Endothelial cell of umbilical vein (primary cell): ENCODE results near the gene ATXN1. TPM values are rescaled to one million over a fixed set of nuclear protein-coding genes. Genes with fewer than 3 reads are reported as not detected.
A peak's percentile ranks its signal among the peaks of the same experiment; 100 is the strongest.

Experiments
- BruUV-seq: library from RNA; stranded (reverse); fragments of 400-500 nt; replicated peaks from 2 replicates; lab custom pipeline; 2021; lab: Mats Ljungman, UMichigan
- CTCF ChIA-PET: fragments of 300-600, 350-600 bp; sonication (Branson Sonifier 250); formaldehyde crosslinking; loops from one replicate; lab custom pipeline; 2021; ENCODE audit warnings: antibody characterized with exemption, inconsistent platforms; lab: Charles Lee
- POLR2A ChIA-PET: fragments of 300-600, 350-600 bp; sonication (Branson Sonifier 250); formaldehyde crosslinking; loops from one replicate; lab custom pipeline; 2021; ENCODE audit warnings: antibody characterized with exemption, inconsistent platforms; lab: Charles Lee
- DNase-seq: peaks from one replicate; pipeline ENCODE4 v3.0.0-alpha.2; 2011; ENCODE audit warnings: low read depth, low spot score
- FAIRE-seq: peaks from 2 replicates; lab custom pipeline; 2011; peaks lifted over from hg19 to GRCh38; lab: Jason Lieb, UNC
- H2AFZ ChIP-seq: 2 replicates; pipeline ENCODE4 v1.6.0; 2012; ENCODE audit warnings: low read depth, low read length, control low read depth, inconsistent platforms
- H3K27ac ChIP-seq: 2 replicates; pipeline ENCODE4 v1.5.1; 2011; ENCODE audit warnings: low read depth, mild to moderate bottlenecking, control low read depth, low read length, moderate library complexity; ENCODE audit not compliant: insufficient read depth
- H3K27me3 ChIP-seq, 2 experiments: 2 replicates each; pipeline versions ENCODE4 v1.6.0 to v1.6.1; 2011; ENCODE audit warnings: low read length in 2 of 2, mixed read lengths in 1 of 2; ENCODE audit not compliant: control insufficient read depth in 2 of 2, insufficient read depth in 2 of 2
- H3K36me3 ChIP-seq, 2 experiments: 2 replicates in 1 of 2; 3 replicates in 1 of 2; pipeline ENCODE4 v1.5.1; 2011; ENCODE audit warnings: low read length in 2 of 2, mild to moderate bottlenecking in 1 of 2, moderate library complexity in 1 of 2; ENCODE audit not compliant: control insufficient read depth in 2 of 2, insufficient read depth in 2 of 2; ENCODE audit errors: extremely low read depth in 1 of 2
- H3K4me1 ChIP-seq: 3 replicates; pipeline ENCODE4 v1.5.1; 2011; ENCODE audit warnings: mild to moderate bottlenecking, low read length; ENCODE audit not compliant: control insufficient read depth, insufficient read depth; ENCODE audit errors: extremely low read depth
- H3K4me2 ChIP-seq: 2 replicates; pipeline ENCODE4 v1.6.1; 2011; ENCODE audit warnings: low read length, control low read depth, mixed read lengths; ENCODE audit not compliant: insufficient read depth
- H3K4me3 ChIP-seq, 3 experiments: fragments of 200-600 bp in 1 of 3; sonication (generic), shearing (Covaris generic) in 1 of 3; replicated peaks in 1 of 3; 2 replicates each; pipeline ENCODE4 v1.5.1; 2011 to 2016; ENCODE audit warnings: control low read depth in 3 of 3, low read length in 3 of 3, mild to moderate bottlenecking in 2 of 3, inconsistent platforms in 1 of 3, low read depth in 1 of 3, moderate library complexity in 1 of 3; ENCODE audit not compliant: insufficient read depth in 1 of 3
- H3K79me2 ChIP-seq: 2 replicates; pipeline ENCODE4 v1.6.0; 2012; ENCODE audit warnings: low read length, inconsistent platforms; ENCODE audit not compliant: control insufficient read depth, insufficient read depth
- H3K9ac ChIP-seq: replicated peaks from 2 replicates; pipeline ENCODE3; 2011; ENCODE audit warnings: low read length, control low read depth; ENCODE audit not compliant: insufficient read depth; ENCODE audit errors: extremely low read depth
- H3K9me1 ChIP-seq: replicated peaks from 3 replicates; pipeline ENCODE4 v1.6.0; 2011; ENCODE audit warnings: mild to moderate bottlenecking, low read length; ENCODE audit not compliant: control insufficient read depth, insufficient read depth; ENCODE audit errors: extremely low read depth
- H3K9me3 ChIP-seq: replicated peaks from 2 replicates; pipeline ENCODE4 v1.5.1; 2012; ENCODE audit warnings: low read length, inconsistent platforms; ENCODE audit not compliant: control insufficient read depth, insufficient read depth
- H4K20me1 ChIP-seq: replicated peaks from 2 replicates; pipeline ENCODE3; 2011; ENCODE audit warnings: mild to moderate bottlenecking, low read length; ENCODE audit not compliant: control insufficient read depth, insufficient read depth; ENCODE audit errors: extremely low read depth
- CTCF ChIP-seq, 2 donors: IDR thresholded peaks; 1 replicate in 1 of 2; 2 replicates in 1 of 2; pipeline ENCODE4 v1.5.1; 2011; ENCODE audit warnings: low read length in 2 of 2, mild to moderate bottlenecking in 2 of 2, moderate library complexity in 2 of 2, control low read depth in 1 of 2, inconsistent platforms in 1 of 2, low read depth in 1 of 2; ENCODE audit not compliant: insufficient read depth in 1 of 2; ENCODE audit errors: extremely low read depth in 1 of 2
- EZH2 ChIP-seq: IDR thresholded peaks from 2 replicates; pipeline ENCODE4 v1.6.1; 2012; ENCODE audit warnings: borderline replicate concordance, low read depth, mild to moderate bottlenecking, moderate library complexity, low read length, inconsistent platforms; ENCODE audit not compliant: severe bottlenecking
- FOS ChIP-seq: IDR thresholded peaks from 2 replicates; pipeline ENCODE4 v1.6.1; 2011; ENCODE audit warnings: mild to moderate bottlenecking, low read length, moderate library complexity, borderline replicate concordance; ENCODE audit not compliant: insufficient read depth
- GATA2 ChIP-seq: IDR thresholded peaks from 2 replicates; pipeline ENCODE4 v1.7.0; 2011; ENCODE audit warnings: low read depth, mild to moderate bottlenecking, moderate library complexity, mixed read lengths, low read length; ENCODE audit not compliant: insufficient read length, insufficient read depth
- JUN ChIP-seq: IDR thresholded peaks from 2 replicates; pipeline ENCODE4 v1.6.1; 2011; ENCODE audit warnings: borderline replicate concordance, low read depth; ENCODE audit not compliant: insufficient read length, insufficient read depth
- MYC ChIP-seq: IDR thresholded peaks from one replicate; pipeline ENCODE4 v1.6.1; 2011; ENCODE audit warnings: mild to moderate bottlenecking, low read depth, low read length
- POLR2A ChIP-seq: IDR thresholded peaks from 2 replicates; pipeline ENCODE4 v1.6.1; 2012; ENCODE audit warnings: low read depth, mild to moderate bottlenecking, control low read depth, low read length
- POLR2AphosphoS5 ChIP-seq: IDR thresholded peaks from 2 replicates; pipeline ENCODE4 v1.6.1; 2012; ENCODE audit warnings: low read depth, mild to moderate bottlenecking, control low read depth, low read length, moderate library complexity; ENCODE audit not compliant: insufficient read depth
- dilution Hi-C: fragments of 300-500 bp; cut with MboI; formaldehyde crosslinking; loops from one replicate; pipeline ENCODE4 v1.15.0; 2019; ENCODE audit warnings: low sequenced_read_pairs; ENCODE audit not compliant: extremely low pct_ligation_motif_present
- intact Hi-C: fragments of 100-400 bp; cut with micrococcal nuclease; formaldehyde crosslinking; loops from one replicate; pipeline ENCODE4 v1.10.0; 2022
- polyA plus RNA-seq, 4 experiments: library from polyadenylated mRNA; depleted of rRNA in 3 of 4; stranded (reverse) in 3 of 4; unstranded in 1 of 4; fragments of >200 nt; gene quantifications; 2 replicates each; pipeline versions ENCODE4 v1.2.1 to v1.2.3, GENCODE V29; 2011 to 2012; ENCODE audit warnings: missing spikeins in 1 of 4
- total RNA-seq: library from RNA; stranded (reverse); gene quantifications from 2 replicates; pipeline ENCODE4 v1.2.3, GENCODE V29; 2021
- TF ChIP-seq, protein P1 (sequence below): IDR thresholded peaks from 2 replicates; pipeline ENCODE4 v1.6.1; 2011; ENCODE audit not compliant: insufficient read depth, insufficient read length

Gene ATXN1
- total and polyA plus RNA-seq, 2 donors (not counting 3 experiments of a cell fraction or from before 2014, with no cell fraction given), result 16.4 to 33.0 TPM

GRCh38 chr6:16803294-16804200 is 42.3 kb upstream of the ATXN1 start:
- dilution Hi-C loops, result no loop called here
- no peaks in the 10 kb centered on the region for H3K4me1 ChIP-seq
- no peaks in the 10 kb centered on the region for H3K36me3 ChIP-seq
- ChIA-PET POLR2A (no interaction called here), CTCF (interaction anchor here (0.7 to 1.4 kb wide), 5 partner anchors 16 to 283 kb away, joined by 3 to 6 read pairs (median 3); no protein-coding TSS in a partner anchor)
- no peak for TF ChIP-seq GATA2
- TF ChIP-seq FOS, result no peak
- no peak for TF ChIP-seq POLR2A
- TF ChIP-seq MYC, result no peak
- TF ChIP-seq, protein P1, sequence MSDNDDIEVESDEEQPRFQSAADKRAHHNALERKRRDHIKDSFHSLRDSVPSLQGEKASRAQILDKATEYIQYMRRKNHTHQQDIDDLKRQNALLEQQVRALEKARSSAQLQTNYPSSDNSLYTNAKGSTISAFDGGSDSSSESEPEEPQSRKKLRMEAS, result no peak
- no peak for TF ChIP-seq CTCF (IDR thresholded peaks at IDR 0.05; ENCODE audit: extremely low read depth in 1 of 2, insufficient read depth in 1 of 2, low read depth in 1 of 2, low read length in 2 of 2)
- TF ChIP-seq JUN, result no peak
- no peak for TF ChIP-seq EZH2
- TF ChIP-seq POLR2AphosphoS5, result no peak
- DNase-seq (peak; percentile 72), FAIRE-seq (no peak)
- H3K27ac ChIP-seq, result no peak overlapping the region
- H3K4me3 ChIP-seq, result no peak overlapping the region
- no peak overlapping the region for H3K9ac ChIP-seq
- H3K79me2 ChIP-seq, result no peaks in the 10 kb centered on the region
- intact Hi-C loops, result no loop called here
- no peaks in the 10 kb centered on the region for H3K9me1 ChIP-seq
- H3K9me3 ChIP-seq, result no peaks in the 10 kb centered on the region
- no peaks in the 10 kb centered on the region for H4K20me1 ChIP-seq
- no peak overlapping the region for H3K4me2 ChIP-seq
- peak overlapping the region; percentile 86 for H2AFZ ChIP-seq
- peaks cover 0 to 3% of the 10 kb centered on the region in 2 experiments for H3K27me3 ChIP-seq
- BruUV-seq, result no TSS peak
